Keratinocyte (primary cell): ENCODE measurements around the gene UBQLN3. TPM values are rescaled to one million over a fixed set of nuclear protein-coding genes. Genes with fewer than 3 reads are reported as not detected.

Experiments used
- DNase-seq: peaks from one replicate; pipeline ENCODE4 v3.0.0-alpha.2; 2011; ENCODE audit warnings: low read depth, missing footprints, low spot score
- FAIRE-seq: peaks from 2 replicates; lab custom pipeline; 2011; peaks lifted over from hg19 to GRCh38; lab: Jason Lieb, UNC
- H2AFZ ChIP-seq: 2 replicates; pipeline ENCODE4 v1.6.0; 2012; ENCODE audit warnings: low read length, control low read depth, inconsistent platforms; ENCODE audit not compliant: control insufficient read depth
- H3K27ac ChIP-seq: 2 replicates; pipeline ENCODE4 v1.5.1; 2011; ENCODE audit warnings: low read length; ENCODE audit not compliant: control insufficient read depth, insufficient read depth
- H3K27me3 ChIP-seq: 3 replicates; pipeline ENCODE4 v1.6.0; 2011; ENCODE audit warnings: low read length; ENCODE audit not compliant: control insufficient read depth, insufficient read depth; ENCODE audit errors: extremely low read depth
- H3K36me3 ChIP-seq, 2 experiments: 2 replicates in 1 of 2; 3 replicates in 1 of 2; pipeline ENCODE4 v1.5.1; 2011; ENCODE audit warnings: low read length in 2 of 2, mild to moderate bottlenecking in 1 of 2; ENCODE audit not compliant: control insufficient read depth in 2 of 2, insufficient read depth in 2 of 2; ENCODE audit errors: extremely low read depth in 1 of 2
- H3K4me1 ChIP-seq: 3 replicates; pipeline ENCODE4 v1.5.1; 2011; ENCODE audit warnings: low read length; ENCODE audit not compliant: control insufficient read depth, insufficient read depth; ENCODE audit errors: extremely low read depth
- H3K4me2 ChIP-seq: 3 replicates; pipeline ENCODE4 v1.6.0; 2011; ENCODE audit warnings: low read depth, low read length; ENCODE audit not compliant: control insufficient read depth, insufficient read depth; ENCODE audit errors: extremely low read depth
- H3K4me3 ChIP-seq, 3 experiments: fragments of 200-600 bp in 1 of 3; sonication (generic) in 1 of 3; 2 replicates in 2 of 3; 3 replicates in 1 of 3; pipeline ENCODE4 v1.5.1; 2011 to 2016; ENCODE audit warnings: low read length in 3 of 3, mild to moderate bottlenecking in 3 of 3, control low read depth in 2 of 3, inconsistent platforms in 1 of 3, low read depth in 1 of 3, mixed read lengths in 1 of 3, mixed run types in 1 of 3, moderate library complexity in 1 of 3; ENCODE audit not compliant: control insufficient read depth in 2 of 3, insufficient read depth in 2 of 3; ENCODE audit errors: extremely low read depth in 1 of 3
- H3K79me2 ChIP-seq: 2 replicates; pipeline ENCODE4 v1.6.0; 2012; ENCODE audit warnings: low read length; ENCODE audit not compliant: control insufficient read depth, insufficient read depth
- H3K9ac ChIP-seq: 3 replicates; pipeline ENCODE4 v1.6.0; 2011; ENCODE audit warnings: low read length; ENCODE audit not compliant: control insufficient read depth, insufficient read depth; ENCODE audit errors: extremely low read depth
- H3K9me1 ChIP-seq: 3 replicates; pipeline ENCODE4 v1.6.0; 2011; ENCODE audit warnings: low read length; ENCODE audit not compliant: control insufficient read depth, insufficient read depth; ENCODE audit errors: extremely low read depth
- H3K9me3 ChIP-seq: 2 replicates; pipeline ENCODE4 v1.5.1; 2012; ENCODE audit warnings: low read depth, low read length; ENCODE audit not compliant: control insufficient read depth
- H4K20me1 ChIP-seq: 3 replicates; pipeline ENCODE4 v1.6.0; 2011; ENCODE audit warnings: low read length; ENCODE audit not compliant: control insufficient read depth, insufficient read depth; ENCODE audit errors: extremely low read depth
- EZH2 ChIP-seq: IDR thresholded peaks from one replicate; pipeline ENCODE4 v1.6.1; 2012; ENCODE audit warnings: inconsistent platforms, mild to moderate bottlenecking, low read length, moderate library complexity
- dilution Hi-C: fragments of 300-500 bp; cut with MboI; formaldehyde crosslinking; loops from one replicate; pipeline ENCODE4 v1.7.0; 2020; ENCODE audit warnings: low sequenced_read_pairs; ENCODE audit not compliant: extremely low pct_ligation_motif_present
- polyA minus RNA-seq, 3 experiments: library from RNA; depleted of rRNA, polyadenylated mRNA; stranded (reverse); fragments of >200 nt; gene quantifications; 1 replicate in 1 of 3; 2 replicates in 1 of 3; 3 replicates in 1 of 3; pipeline ENCODE4 v1.2.3, GENCODE V29; 2011
- polyA plus RNA-seq, 5 experiments: library from polyadenylated mRNA; depleted of rRNA in 3 of 5; stranded (reverse) in 3 of 5; stranded (forward) in 1 of 5; unstranded in 1 of 5; fragments of >200 nt; gene quantifications; 1 replicate in 1 of 5; 2 replicates in 3 of 5; 3 replicates in 1 of 5; pipeline versions ENCODE4 v1.2.1 to v1.2.3, GENCODE V29; 2011 to 2012; ENCODE audit warnings: missing spikeins in 2 of 5, low read depth in 1 of 5, low replicate concordance in 1 of 5
- TF ChIP-seq, protein P1 (sequence below), 3 experiments: IDR thresholded peaks in 1 of 3; conservative IDR thresholded peaks in 1 of 3; optimal IDR thresholded peaks in 1 of 3; 2 replicates in 2 of 3; 3 replicates in 1 of 3; pipeline versions ENCODE3 to v1.5.1; 2011; ENCODE audit warnings: low read length in 3 of 3, mild to moderate bottlenecking in 3 of 3, moderate library complexity in 2 of 3, control low read depth in 1 of 3, inconsistent platforms in 1 of 3; ENCODE audit not compliant: insufficient read depth in 2 of 3; ENCODE audit errors: extremely low read depth in 1 of 3

Gene UBQLN3
- polyA plus RNA-seq (not detected in 3 replicates), polyA minus RNA-seq (0.07 TPM in 1 of 3 replicates, not detected in the others)
- not detected for polyA plus RNA-seq (2011; ENCODE audit: low read depth)
- polyA plus RNA-seq (2011; cell fraction: cytosol; rRNA removed), result not detected in 2 replicates
- polyA plus RNA-seq (2011; cell fraction: nucleus; rRNA removed), result 0.05 TPM in 1 of 2 replicates, not detected in the other
- polyA plus RNA-seq (2012; ENCODE audit: low replicate concordance), result not detected in 2 replicates
- polyA minus RNA-seq (2011; cell fraction: cytosol; rRNA and poly(A)+ RNA removed), result not detected
- 0.21 TPM in 1 of 2 replicates, not detected in the other for polyA minus RNA-seq (2011; cell fraction: nucleus; rRNA and poly(A)+ RNA removed)

DNA sequence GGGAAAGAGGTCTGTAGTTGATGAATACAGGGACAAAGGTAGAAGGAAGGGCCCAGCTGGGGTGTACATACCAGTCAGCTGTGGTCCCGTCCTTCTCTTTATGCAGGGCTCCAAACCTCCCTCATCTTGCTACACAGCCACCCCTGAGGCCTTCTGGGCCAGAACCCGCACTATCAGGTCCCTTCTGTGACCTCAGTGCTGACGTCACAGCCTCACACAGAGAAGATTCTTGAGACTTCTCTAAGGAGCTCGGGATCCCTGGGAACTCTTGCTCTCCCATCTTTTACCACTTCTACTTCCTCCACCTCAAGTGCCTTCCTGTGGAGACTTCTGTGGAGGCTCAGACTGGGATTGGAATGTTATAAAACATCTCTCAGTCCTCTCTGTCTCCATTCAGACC is at the start of gene UBQLN3:
Gene UBQLN3 (minus strand): TSS at position 155 of the 400 bp plus-strand sequence. CDS start 399 bp downstream, outside the sequence.
- FAIRE-seq, result no peak
- Histone ChIP-seq H3K27ac (no peak within 1 kb of the TSS), H3K4me1 (no peaks in the 10 kb centered on the region), H3K9me1 (no peaks in the 10 kb centered on the region), H2AFZ (no peak within 1 kb of the TSS), H3K79me2 (no peaks in the 10 kb centered on the region), H3K4me3 (no peak within 1 kb of the TSS), H3K9ac (no peak within 1 kb of the TSS), H3K36me3 (no peaks in the 10 kb centered on the region), H3K4me2 (no peak within 1 kb of the TSS), H3K9me3 (no peaks in the 10 kb centered on the region), H3K27me3 (no peaks in the 10 kb centered on the region), H4K20me1 (no peaks in the 10 kb centered on the region)
- no peak for TF ChIP-seq EZH2
- TF ChIP-seq, protein P1, sequence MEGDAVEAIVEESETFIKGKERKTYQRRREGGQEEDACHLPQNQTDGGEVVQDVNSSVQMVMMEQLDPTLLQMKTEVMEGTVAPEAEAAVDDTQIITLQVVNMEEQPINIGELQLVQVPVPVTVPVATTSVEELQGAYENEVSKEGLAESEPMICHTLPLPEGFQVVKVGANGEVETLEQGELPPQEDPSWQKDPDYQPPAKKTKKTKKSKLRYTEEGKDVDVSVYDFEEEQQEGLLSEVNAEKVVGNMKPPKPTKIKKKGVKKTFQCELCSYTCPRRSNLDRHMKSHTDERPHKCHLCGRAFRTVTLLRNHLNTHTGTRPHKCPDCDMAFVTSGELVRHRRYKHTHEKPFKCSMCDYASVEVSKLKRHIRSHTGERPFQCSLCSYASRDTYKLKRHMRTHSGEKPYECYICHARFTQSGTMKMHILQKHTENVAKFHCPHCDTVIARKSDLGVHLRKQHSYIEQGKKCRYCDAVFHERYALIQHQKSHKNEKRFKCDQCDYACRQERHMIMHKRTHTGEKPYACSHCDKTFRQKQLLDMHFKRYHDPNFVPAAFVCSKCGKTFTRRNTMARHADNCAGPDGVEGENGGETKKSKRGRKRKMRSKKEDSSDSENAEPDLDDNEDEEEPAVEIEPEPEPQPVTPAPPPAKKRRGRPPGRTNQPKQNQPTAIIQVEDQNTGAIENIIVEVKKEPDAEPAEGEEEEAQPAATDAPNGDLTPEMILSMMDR (optimal IDR thresholded peaks at IDR 0.05 in 1 of 3, IDR thresholded peaks at IDR 0.05 in 1 of 3, conservative IDR thresholded peaks at IDR 0.05 in 1 of 3; ENCODE audit: extremely low read depth in 1 of 3, insufficient read depth in 2 of 3, low read length in 3 of 3), result no peak
- DNase-seq, result no peak
- dilution Hi-C loops, result no loop called here

DNA sequence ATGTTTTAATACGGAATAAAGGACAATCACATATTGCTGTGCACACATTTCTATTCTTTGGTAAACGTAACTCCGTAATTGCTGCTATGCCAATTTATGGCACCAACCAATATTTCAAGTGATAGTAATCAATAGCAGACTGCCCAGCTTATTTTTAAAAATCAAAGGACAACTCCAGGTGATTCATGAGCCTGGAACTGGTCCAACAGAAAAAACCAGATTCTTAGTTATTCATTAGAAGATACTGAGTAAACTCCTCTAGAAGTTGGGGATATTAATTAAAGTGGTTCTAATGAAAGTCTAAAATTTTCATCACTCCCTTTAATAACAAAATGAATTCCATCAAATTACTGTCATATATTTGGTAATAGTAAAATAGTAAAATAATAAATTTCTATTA is 48.0 kb upstream of the UBQLN3 start:
- no peak for DNase-seq
- H3K9me3 ChIP-seq, result no peaks in the 10 kb centered on the region
- H3K4me3 ChIP-seq, result no peak overlapping the region
- H3K27ac ChIP-seq, result no peak overlapping the region
- H3K9me1 ChIP-seq, result no peaks in the 10 kb centered on the region
- no peak for FAIRE-seq
- no peak overlapping the region for H3K4me2 ChIP-seq
- no peaks in the 10 kb centered on the region for H3K27me3 ChIP-seq
- H4K20me1 ChIP-seq, result no peaks in the 10 kb centered on the region
- no peaks in the 10 kb centered on the region for H3K36me3 ChIP-seq
- no peak overlapping the region for H2AFZ ChIP-seq
- dilution Hi-C loops, result no loop called here
- H3K4me1 ChIP-seq, result no peaks in the 10 kb centered on the region
- no peaks in the 10 kb centered on the region for H3K79me2 ChIP-seq
- no peak overlapping the region for H3K9ac ChIP-seq
- no peak for TF ChIP-seq EZH2
- TF ChIP-seq, protein P1 (optimal IDR thresholded peaks at IDR 0.05 in 1 of 3, IDR thresholded peaks at IDR 0.05 in 1 of 3, conservative IDR thresholded peaks at IDR 0.05 in 1 of 3; ENCODE audit: extremely low read depth in 1 of 3, insufficient read depth in 2 of 3, low read length in 3 of 3), result no peak
